HG02678 (cell line): ENCODE measurements around the gene SYNE3.

Experiments used
- ATAC-seq: cut with Tn5 transposase; IDR thresholded peaks from one replicate; pipeline ENCODE4 v1.9.1; 2021; ENCODE audit warnings: mild to moderate bottlenecking, moderate library complexity; ENCODE audit not compliant: unreplicated experiment

Gene SYNE3

DNA sequence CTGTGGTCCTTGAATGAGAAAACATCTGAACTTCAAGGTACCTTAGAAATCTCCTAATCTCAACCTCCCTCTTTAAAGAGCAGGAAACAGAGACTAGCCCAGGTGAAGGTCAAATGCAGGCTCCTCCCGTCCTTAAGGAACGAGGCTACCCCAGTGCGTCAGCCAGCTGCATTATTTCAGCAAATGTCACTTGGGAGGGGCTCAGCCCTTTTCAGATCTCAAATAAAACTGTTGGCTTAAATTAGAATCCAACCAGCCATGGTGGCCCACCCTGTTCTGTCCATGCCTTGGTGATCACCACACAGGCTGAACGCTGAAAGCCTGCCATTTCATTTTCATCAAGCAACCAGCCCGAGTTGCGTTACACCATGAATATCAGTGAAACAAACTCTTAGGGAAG, 7.0 kb downstream of the SYNE3 start:
- ATAC-seq = no peak

DNA sequence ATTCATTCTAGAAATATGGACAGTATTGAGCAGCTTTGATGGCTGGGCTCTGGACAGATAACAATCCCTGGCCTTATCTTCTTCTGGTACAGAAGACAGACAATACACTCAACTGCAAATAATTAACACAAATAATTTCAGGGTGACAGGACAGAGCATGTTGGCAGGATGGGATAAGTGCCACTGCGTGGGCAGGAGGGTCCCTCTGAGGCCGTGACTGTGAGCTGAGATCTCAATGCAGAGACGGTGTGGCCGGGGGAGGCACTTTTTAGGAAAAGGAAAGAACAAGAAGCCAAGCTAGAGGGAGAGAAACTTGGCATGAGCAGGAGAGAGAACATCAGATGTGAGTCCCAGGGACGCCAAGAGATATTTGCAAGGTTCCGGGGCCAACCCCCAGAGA, 8.1 kb downstream of the SYNE3 start:
- no peak for ATAC-seq

DNA sequence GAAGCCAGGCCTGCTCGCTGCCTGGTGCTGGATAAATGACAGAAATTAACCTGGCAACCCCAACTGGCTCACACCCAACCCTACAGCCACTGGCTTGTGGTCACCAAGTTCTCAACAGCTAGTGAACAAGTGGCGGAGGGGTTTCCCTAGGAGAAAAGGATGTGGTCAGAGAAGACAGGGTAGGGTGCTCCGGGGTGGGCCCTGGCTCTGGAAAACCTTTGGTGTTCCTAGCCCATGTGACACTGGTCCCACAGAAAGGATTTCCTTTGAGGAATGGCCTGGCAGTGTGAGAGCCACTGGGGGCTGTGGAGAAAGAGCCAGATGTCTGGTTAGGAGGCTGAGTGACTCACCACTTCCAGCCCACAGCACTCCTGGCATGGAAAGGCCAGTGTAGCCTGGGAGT, 8.7 kb downstream of the SYNE3 start:
- peak; percentile 36 for ATAC-seq

DNA sequence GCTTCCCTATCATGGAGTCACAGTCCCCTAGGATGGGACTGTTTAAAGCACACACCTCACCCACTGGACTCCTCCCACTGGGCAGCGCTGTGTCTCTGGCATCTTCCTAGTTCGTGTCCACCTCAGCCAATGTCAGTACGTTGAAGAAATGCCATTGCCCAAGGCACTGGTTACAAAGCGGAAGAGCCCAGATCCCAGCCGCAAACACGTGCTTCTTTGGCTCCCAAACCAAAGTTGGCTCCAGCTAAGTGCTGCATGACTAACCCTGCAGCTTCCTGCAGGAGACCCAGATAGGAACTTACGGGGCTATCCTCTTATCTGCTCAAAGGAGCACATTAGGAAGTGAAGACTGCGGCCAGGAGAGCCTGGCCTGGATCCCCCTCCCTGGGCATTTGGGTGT, 9.3 kb downstream of the SYNE3 start:
- ATAC-seq = no peak

DNA sequence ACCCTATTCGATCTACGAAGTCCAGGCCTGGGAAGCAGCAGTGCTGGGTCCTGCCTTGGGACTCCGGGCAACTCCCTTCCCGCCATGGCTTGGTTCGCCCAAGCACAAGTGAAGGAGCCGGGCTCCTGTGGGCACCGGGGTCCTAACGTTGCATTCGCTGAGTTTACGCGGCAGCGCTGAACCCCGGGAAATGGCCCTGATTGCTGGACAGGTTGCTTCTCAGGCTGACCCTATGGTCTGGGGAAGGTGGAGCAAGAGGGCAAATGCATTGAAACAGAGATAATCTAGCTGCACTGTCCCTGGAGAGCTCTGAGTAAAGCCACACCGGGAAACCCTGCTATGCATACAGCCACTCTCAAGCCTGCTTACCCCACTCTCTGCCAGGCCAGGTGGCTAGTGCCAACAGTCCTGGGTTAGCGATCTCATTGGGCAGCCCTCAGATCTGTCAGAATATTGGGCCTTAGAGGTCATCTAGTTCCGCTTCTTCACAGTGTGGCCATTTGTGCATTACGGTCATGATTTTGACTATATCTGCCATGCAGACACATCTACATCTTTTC, 11.3 kb downstream of the SYNE3 start:
- ATAC-seq = peak; percentile 51

DNA sequence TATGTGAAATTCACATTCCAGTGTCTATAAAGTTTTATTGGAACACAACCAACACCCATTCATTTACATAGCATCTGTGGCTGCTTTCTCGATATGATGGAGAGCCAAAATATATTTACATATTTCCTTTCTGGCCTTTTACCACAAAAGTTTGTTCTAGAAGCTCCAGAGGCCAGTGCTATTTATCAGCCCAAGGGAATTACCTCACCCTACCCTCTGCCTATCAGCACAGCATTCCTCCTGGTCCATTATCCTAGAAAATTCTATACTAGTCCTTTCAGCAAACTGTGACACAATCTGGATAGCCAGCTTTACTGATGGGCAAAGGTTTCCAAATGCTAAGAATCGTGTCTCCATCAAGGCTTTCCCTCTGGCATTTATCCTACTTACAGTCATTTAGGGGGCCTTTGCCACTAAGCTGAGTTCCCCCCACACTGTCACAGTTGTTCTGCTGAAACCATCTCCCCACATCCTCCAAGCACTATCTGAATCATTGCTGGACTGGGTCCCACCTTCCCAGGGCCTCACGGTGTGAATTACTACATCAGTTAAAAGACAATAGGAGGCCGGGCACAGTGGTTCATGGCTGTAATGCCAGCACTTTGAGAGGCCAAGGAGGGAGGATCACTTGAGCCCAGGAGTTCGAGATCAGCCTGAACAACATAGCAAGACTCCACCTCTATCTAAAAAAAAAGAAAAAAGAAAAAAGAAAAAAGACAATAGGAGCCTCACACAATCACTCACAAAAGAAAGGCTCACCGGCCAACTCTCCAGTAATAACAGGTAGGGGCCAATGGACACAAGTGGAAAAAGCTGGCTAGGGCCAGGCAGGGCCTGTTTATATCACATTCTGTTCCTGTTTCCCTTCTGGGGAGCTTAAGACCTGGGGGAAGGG, 12.1 kb downstream of the SYNE3 start:
- ATAC-seq = no peak

DNA sequence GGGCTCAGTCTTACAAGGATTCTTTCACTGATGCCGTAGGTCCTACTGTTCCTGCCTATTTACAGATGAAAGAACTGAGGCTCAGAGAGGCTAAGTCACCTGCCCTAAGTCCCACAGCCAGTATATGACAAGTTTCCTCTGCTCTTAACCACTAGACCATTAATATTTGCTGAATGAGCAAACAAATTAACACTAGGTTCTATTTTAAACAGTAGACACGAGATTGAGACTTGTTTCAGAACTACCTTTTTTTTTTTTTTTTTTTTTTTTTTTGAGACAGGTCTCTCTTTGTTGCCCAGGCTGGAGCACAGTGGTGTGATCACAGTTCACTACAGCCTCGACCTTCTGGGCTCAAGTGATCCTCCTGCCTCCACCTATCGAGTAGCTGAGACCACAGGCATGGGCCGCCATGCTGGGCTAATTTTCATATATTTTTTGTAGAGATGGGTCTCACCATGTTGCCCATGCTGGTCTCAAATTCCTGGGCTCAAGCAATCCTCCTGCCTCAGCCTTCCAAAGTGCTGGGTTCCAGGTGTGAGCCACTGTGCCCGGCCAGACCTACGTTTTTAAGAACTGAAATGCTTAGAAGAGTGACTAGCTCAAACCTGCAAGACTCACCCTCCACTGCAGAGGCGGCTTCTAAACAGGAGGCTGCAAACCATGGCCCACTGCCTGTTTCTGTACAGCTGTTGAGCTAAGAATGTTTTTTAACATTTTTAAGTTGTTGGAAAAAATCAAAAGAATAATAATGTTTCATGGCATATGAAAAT, 12.9 kb downstream of the SYNE3 start:
- ATAC-seq = peak; percentile 56

DNA sequence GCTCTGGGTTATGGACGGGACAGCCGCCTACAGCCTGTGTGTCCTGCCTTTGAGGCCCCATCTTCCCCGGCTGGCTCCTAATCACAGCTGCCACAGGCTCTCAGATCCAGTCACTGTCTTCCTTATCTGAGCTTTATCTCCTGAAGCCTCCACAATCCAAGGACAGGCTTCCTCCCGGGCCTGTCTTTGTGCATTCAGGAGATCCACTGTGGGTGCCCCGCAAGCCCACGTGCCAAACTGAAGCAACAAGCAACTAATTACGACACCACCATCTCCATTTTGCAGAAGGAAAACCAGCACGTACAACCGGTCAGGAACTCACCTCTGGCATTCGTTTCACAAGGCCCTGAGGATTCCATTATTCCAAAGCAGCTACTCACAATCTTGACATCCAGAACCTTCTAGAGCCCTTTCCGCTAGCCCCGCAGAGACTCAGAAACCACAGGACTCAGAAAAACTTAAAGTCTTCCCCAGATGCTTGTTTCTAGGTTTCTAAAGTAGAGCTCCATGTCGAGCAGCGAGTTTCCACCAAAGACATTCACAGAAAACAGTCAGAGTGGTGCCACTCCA, 14.0 kb downstream of the SYNE3 start:
- no peak for ATAC-seq

DNA sequence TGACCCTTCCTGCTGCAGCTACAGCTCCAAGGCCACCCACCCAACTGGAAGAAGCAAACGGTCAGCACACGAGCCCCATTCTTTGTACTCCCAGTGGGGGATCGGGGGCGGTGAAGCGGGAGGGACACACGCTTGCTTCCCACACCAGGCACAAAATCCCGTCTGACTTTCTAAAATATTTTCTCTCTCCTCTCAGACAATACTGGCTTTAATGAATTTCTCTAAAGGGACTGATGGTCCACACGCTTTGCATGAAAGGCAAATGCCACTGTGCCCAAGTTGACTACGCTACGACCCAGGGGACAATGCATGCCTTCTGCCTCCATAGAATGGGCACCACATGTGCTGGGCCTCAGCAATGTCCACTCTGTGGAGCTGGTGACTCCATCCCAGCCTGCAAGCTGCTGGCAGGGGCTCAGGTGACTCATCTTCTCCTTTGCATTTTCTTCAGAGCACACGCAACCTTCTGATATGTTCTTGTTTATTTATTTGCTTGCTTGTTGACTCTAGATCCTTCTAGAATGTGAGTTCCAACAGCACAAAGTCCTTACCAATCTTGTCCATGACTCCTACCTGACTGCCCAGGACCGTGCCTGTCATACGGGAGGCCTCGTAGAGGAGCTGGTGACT, 15.6 kb downstream of the SYNE3 start:
- no peak for ATAC-seq

DNA sequence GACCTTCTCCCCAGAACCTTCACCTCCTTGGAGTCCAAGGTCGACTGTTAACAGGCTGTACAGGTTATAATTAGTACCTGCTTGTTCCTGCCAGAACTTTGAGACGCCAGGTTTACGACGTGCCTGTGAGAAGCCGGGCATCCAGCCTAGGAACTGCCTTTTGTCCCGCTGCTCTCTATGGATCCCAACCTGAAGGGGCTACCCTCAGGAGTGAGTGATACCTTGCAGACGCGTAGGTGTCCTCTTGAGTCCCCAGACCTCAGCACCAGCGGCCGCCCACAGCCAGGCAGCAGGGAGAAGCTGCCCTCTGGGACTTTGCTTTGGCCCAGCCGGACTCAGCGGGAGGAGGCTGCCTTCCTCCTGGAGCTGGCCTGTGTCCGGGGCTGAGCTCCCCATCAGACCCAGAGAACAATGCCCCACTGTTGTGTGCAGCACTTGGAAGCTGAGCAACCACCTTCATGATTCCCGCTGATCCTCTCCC, 16.2 kb downstream of the SYNE3 start:
- no peak for ATAC-seq

DNA sequence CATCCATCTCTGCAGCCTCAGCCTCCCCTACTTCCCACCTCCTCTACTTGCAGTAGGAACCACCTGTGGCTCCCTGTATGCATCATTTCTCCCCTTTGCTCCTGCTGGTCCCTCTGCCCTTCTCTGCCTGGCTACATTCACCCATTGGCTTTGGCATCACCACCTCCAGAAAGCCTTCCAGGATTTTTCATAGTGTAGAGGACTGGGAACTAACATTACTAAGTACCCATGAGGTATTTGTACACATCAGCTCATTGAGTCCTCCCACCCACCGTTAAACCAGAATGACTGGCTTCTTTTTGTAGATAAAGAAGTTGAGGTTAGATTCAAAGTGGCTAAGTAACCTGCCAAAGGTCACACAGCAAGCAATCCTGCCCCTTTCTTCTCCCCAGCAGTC, 17.1 kb downstream of the SYNE3 start:
- no peak for ATAC-seq

DNA sequence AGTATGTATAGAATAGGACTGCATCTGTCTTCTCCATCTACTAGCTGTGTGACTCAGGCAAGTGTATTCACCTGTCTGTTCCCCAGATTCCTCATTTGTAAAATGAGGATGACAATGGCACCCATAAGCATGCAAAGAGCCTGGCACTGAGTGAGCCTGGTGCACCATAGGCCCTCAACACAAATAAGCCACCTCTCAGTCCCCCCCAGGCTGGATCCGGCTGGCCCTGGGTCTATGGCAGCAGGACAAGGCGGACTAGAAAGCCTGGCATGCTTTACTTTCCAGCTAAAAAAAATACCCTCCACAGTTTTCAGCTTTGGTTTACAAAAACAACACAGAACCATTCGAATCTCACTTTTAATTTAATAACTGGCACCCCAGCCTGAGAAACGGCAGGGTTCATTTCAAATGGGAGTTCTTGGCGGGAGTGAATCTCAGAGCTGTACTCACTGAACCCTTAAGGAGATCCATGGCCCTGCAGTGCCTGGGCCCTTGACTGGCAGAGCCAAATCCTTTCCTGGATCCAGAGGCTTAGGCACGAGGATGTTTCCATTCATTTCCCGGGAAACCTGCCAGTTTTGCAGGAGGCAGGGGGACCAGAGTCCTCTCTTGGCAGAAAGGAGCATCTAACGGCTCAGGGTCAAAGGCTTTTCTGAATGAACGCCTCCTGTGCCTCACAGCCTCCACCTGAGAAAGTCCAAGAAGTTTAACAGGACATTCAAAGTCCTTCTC, 17.7 kb downstream of the SYNE3 start:
- ATAC-seq = no peak

DNA sequence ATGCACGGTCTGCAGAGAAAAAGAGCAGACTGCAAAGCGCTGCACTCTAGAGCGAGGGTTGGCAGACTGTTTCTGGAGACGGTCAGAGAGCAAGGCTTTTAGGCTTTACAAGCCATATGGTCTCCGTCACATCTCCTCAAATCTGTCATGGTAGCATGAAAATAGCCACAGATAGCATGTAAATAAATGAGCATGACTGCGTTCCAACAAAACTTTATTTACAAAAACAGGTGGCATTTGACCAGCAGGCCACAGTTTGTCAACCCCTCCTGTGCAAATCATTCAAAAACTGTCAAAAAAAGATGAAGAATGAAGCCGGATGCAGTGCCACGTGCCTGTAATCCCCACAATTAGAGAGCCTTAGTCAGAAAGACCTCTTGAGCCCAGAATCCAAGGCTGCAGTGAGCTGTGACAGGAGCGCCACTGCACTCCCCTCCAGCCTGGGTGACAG, 18.9 kb downstream of the SYNE3 start:
- no peak for ATAC-seq

DNA sequence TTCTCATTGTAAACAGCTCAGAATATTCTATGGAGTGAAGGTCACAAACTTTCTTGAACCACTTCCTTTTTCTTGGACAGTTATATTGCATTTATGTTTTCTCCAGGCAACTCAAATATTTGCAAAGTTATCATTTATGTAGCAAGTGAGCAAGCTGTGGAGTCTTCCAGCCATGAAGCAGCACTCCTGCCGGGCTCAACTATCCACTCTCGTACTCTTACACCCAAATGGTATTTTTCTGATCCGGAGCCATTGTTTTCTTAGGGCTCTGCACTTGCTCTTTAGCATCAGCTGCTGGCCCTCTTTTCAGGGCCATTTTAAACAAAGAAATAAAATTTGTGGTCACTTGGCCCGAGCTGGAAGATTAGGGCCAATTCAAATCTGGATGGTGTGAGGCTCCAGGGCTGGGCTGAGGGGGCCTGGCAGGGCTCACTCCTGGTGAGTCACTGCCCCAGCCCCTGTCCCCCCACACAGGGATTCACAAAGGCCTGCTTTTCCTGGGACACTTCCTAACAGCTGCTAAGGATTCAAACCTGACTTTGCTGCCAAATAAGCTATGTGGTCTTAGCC, 19.7 kb downstream of the SYNE3 start:
- no peak for ATAC-seq

DNA sequence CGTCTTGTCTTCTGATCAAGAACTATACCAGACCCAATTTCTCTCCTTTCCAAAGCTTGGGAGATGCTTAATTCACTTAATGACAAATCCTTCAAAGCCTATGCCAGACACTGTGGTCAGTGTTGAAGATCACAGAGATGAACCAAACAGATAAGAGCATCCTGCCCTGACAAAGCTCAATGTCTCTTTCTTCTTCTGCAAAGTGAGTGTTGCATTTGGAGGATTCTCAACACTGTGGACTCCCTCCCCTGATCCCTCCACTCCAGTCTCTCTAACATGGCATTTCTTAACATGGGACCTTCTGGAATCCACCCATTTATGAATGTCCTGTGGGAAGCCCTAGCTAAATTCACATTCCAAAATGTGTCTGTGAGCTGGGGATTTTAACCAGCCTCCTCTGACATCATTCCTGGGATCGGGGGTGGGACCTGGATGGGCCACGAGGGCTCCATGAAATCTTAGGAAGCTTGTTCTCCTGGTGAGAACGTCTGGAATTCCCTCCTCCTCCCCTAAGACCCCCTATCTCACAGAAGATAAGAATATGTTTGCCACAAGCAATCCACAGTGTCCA, 20.3 kb downstream of the SYNE3 start:
- ATAC-seq = peak; percentile 29

DNA sequence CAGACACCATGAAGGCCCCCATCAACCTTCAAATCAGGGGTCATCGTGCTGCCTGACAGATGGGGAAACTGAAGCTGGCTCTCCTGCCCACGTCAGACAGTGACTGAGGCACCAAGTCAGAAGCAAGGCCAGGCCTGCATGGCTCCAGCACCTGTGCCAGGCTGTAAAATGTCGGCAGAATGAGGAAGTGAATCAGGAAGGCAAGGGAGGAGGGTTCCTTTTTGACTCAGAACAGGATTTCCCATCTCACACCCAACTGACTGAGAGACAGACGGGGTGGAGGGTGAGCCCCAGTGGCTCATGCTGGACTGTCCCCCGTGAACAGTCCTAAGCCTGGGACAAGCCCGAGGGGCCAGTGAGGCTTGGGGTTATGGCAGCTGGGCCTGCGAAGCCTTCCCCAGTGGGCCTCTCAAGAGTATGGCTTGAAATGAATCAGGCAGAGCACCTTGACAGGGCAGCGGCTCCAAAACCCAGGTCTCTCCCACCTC, 20.9 kb downstream of the SYNE3 start:
- peak; percentile 87 for ATAC-seq

DNA sequence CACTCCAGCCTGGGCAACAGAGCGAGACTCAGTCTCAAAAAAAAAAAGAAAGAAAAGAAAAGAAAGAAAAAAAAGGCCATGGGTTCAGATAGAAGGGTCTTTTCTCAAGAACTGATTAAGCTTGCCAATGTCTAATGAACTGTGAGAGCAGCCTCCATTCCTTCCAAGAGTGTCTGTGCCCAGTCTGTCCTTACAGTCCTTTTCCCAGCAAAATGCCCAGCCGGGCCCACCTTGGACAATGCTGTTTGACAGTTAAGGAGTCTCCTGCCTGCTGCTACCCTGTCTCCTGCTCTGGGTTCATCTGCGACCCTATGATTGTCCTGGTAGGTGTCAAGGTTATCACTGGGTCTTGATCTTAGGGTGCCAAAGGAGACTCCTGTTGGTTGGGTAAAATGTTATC, 21.4 kb downstream of the SYNE3 start:
- ATAC-seq = no peak

DNA sequence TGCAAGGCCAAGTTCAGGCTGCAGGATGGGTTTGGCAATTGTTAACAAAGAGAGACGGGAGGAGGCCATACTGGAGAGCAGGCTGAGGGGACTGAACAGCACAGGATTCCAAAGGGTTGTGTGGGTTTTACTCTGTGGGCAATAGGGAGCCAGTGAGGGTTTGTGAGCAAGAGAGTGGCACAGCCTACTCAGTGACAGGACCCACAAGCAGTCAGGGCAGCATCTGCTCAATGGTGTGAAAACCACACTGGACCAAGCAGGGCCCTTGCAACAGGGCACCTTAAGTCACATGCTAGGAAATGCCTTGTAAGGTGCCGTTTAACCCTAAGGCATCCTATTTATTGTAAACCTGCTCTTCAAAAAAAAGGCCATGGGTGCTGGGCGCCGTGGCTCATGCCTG, 22.0 kb downstream of the SYNE3 start:
- no peak for ATAC-seq

DNA sequence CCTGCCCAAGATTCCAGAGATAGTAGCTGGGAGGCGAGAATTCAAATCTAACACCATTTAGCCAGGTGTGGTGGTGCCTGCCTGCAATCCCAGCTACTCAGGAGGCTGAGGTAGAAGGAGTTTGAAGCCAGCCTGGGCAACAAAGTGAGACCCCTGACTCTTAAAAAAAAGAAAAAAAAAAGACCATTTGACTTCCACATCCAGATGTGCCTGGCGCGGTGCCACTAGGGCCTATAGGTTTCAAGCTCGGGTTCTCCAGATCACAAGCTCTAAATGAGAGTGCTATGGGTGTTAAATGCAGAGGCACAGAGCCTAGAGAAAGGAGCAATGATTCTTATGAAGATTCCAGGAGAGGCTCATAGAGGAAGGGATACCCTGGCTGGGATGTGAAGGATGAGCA, 22.5 kb downstream of the SYNE3 start:
- ATAC-seq = no peak
